Liver (tissue), 3 donors: ENCODE results near the gene LEF1.

Experiments used
- EGR1 ChIP-seq, 2 donors: IDR thresholded peaks; 2 replicates each; pipeline ENCODE4 v1.6.1; 2016 to 2018; ENCODE audit warnings: antibody characterized with exemption in 2 of 2, low read depth in 2 of 2
- GABPA ChIP-seq, 2 donors: IDR thresholded peaks in 1 of 2; conservative IDR thresholded peaks in 1 of 2; 2 replicates each; pipeline ENCODE4 v1.6.1; 2016; ENCODE audit warnings: antibody characterized with exemption in 2 of 2, mild to moderate bottlenecking in 1 of 2, moderate library complexity in 1 of 2
- JUND ChIP-seq, 2 donors: IDR thresholded peaks; 2 replicates each; pipeline ENCODE4 v1.6.1; 2016; ENCODE audit warnings: antibody characterized with exemption in 2 of 2
- NR2F2 ChIP-seq: IDR thresholded peaks from 2 replicates; pipeline ENCODE4 v1.6.1; 2016; ENCODE audit warnings: antibody characterized with exemption
- RAD21 ChIP-seq, 2 donors: IDR thresholded peaks; 2 replicates each; pipeline ENCODE4 v1.6.1; 2016; ENCODE audit warnings: antibody characterized with exemption in 2 of 2, mild to moderate bottlenecking in 2 of 2
- RXRA ChIP-seq, 2 donors: IDR thresholded peaks; 2 replicates each; pipeline ENCODE4 v1.6.1; 2017 to 2018; ENCODE audit warnings: antibody characterized with exemption in 2 of 2, mild to moderate bottlenecking in 1 of 2
- SP1 ChIP-seq: IDR thresholded peaks from 2 replicates; pipeline ENCODE4 v1.6.1; 2018; ENCODE audit warnings: antibody characterized with exemption, mild to moderate bottlenecking
- TAF1 ChIP-seq: conservative IDR thresholded peaks from 2 replicates; pipeline ENCODE4 v1.6.1; 2016; ENCODE audit warnings: antibody characterized with exemption, mild to moderate bottlenecking
- YY1 ChIP-seq: IDR thresholded peaks from 2 replicates; pipeline ENCODE4 v1.6.1; 2016; ENCODE audit warnings: antibody characterized with exemption, mild to moderate bottlenecking
- ZBTB33 ChIP-seq: IDR thresholded peaks from 2 replicates; pipeline ENCODE4 v1.6.1; 2016; ENCODE audit warnings: antibody characterized with exemption
- TF ChIP-seq, protein P1 (sequence below): fragments of 150-350 bp; IDR thresholded peaks from 2 replicates; pipeline ENCODE4 v1.5.1; 2017; ENCODE audit warnings: improper control_type of control experiment, low read depth, low read length; ENCODE audit not compliant: missing input control
- TF ChIP-seq, protein P2 (sequence below): IDR thresholded peaks from 2 replicates; pipeline ENCODE4 v1.6.1; 2016; ENCODE audit warnings: antibody characterized with exemption, mild to moderate bottlenecking
- TF ChIP-seq, protein P3 (sequence below): IDR thresholded peaks from 2 replicates; pipeline ENCODE4 v1.6.1; 2016; ENCODE audit warnings: antibody characterized with exemption
- donor health status: healthy.
- donor health status: healthy.

DNA sequence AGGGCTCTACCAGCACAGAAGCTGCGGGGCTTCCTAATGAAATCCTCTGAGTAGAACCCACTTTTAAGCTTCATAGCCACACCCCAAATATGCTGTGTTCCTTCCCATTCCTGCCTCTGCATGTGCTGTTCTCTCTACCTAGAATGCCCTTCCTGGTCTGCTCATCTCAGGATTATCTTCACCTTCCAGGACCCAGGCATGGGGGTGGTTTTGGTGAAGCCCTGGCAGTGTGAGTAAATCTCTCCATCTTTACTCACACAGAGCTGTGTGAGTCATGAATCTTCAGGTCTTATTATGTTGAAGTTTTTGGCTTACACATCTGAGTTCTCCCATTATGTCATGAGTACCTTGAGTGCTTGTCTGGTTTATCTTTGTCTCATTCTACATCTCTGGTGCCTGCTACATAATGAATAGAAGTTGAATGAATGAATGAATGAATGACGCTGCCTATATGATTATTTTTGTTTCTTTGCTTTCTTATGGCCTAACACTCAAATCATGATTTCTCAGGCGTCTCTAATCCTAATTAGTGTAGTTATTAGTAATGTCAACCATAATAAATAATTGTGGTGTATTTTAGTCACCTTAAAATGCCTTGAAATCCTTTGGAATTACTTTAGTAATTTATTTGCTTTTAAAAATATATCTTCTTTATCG is 137.2 kb downstream of the LEF1 start:
- TF ChIP-seq, protein P1, sequence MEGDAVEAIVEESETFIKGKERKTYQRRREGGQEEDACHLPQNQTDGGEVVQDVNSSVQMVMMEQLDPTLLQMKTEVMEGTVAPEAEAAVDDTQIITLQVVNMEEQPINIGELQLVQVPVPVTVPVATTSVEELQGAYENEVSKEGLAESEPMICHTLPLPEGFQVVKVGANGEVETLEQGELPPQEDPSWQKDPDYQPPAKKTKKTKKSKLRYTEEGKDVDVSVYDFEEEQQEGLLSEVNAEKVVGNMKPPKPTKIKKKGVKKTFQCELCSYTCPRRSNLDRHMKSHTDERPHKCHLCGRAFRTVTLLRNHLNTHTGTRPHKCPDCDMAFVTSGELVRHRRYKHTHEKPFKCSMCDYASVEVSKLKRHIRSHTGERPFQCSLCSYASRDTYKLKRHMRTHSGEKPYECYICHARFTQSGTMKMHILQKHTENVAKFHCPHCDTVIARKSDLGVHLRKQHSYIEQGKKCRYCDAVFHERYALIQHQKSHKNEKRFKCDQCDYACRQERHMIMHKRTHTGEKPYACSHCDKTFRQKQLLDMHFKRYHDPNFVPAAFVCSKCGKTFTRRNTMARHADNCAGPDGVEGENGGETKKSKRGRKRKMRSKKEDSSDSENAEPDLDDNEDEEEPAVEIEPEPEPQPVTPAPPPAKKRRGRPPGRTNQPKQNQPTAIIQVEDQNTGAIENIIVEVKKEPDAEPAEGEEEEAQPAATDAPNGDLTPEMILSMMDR = no peak
- TF ChIP-seq TAF1 = no peak
- TF ChIP-seq EGR1 (IDR thresholded peaks at IDR 0.05; ENCODE audit: low read depth in 2 of 2) = no peak
- TF ChIP-seq, protein P2, sequence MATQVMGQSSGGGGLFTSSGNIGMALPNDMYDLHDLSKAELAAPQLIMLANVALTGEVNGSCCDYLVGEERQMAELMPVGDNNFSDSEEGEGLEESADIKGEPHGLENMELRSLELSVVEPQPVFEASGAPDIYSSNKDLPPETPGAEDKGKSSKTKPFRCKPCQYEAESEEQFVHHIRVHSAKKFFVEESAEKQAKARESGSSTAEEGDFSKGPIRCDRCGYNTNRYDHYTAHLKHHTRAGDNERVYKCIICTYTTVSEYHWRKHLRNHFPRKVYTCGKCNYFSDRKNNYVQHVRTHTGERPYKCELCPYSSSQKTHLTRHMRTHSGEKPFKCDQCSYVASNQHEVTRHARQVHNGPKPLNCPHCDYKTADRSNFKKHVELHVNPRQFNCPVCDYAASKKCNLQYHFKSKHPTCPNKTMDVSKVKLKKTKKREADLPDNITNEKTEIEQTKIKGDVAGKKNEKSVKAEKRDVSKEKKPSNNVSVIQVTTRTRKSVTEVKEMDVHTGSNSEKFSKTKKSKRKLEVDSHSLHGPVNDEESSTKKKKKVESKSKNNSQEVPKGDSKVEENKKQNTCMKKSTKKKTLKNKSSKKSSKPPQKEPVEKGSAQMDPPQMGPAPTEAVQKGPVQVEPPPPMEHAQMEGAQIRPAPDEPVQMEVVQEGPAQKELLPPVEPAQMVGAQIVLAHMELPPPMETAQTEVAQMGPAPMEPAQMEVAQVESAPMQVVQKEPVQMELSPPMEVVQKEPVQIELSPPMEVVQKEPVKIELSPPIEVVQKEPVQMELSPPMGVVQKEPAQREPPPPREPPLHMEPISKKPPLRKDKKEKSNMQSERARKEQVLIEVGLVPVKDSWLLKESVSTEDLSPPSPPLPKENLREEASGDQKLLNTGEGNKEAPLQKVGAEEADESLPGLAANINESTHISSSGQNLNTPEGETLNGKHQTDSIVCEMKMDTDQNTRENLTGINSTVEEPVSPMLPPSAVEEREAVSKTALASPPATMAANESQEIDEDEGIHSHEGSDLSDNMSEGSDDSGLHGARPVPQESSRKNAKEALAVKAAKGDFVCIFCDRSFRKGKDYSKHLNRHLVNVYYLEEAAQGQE = no peak
- no peak for TF ChIP-seq YY1
- no peak for TF ChIP-seq SP1
- no peak for TF ChIP-seq NR2F2
- TF ChIP-seq RXRA (IDR thresholded peaks at IDR 0.05) = no peak
- TF ChIP-seq, protein P3, sequence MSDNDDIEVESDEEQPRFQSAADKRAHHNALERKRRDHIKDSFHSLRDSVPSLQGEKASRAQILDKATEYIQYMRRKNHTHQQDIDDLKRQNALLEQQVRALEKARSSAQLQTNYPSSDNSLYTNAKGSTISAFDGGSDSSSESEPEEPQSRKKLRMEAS = no peak
- no peak for TF ChIP-seq ZBTB33
- no peak for TF ChIP-seq JUND (IDR thresholded peaks at IDR 0.05)
- no peak for TF ChIP-seq GABPA (IDR thresholded peaks at IDR 0.05 in 1 of 2, conservative IDR thresholded peaks at IDR 0.05 in 1 of 2)
- no peak for TF ChIP-seq RAD21 (IDR thresholded peaks at IDR 0.05)
